WERI-Rb-1 (cell line): ENCODE measurements around the gene CGB3.

Experiments used
- DNase-seq: peaks from one replicate; pipeline ENCODE4 v3.0.0-alpha.2; 2020
- H3K27ac ChIP-seq: fragments of 250-450 bp; sonication (Bioruptor Pico); 2 replicates; pipeline ENCODE4 v1.5.1; 2020; ENCODE audit warnings: mild to moderate bottlenecking, moderate library complexity
- H3K27me3 ChIP-seq: fragments of 250-450 bp; sonication (Bioruptor Pico); 2 replicates; pipeline ENCODE4 v1.5.1; 2021; ENCODE audit warnings: mild to moderate bottlenecking, low read depth, moderate library complexity; ENCODE audit not compliant: insufficient read depth, severe bottlenecking
- H3K36me3 ChIP-seq: fragments of 250-450 bp; sonication (Bioruptor Pico); 2 replicates; pipeline ENCODE4 v1.5.1; 2020; ENCODE audit warnings: mild to moderate bottlenecking, moderate library complexity
- H3K4me3 ChIP-seq: 2 replicates; pipeline ENCODE4 v1.5.1; 2011; ENCODE audit warnings: low read depth, mild to moderate bottlenecking, control low read depth, low read length
- H3K9me3 ChIP-seq: fragments of 250-450 bp; sonication (Bioruptor Pico); 2 replicates; pipeline ENCODE4 v1.5.1; 2021; ENCODE audit warnings: mild to moderate bottlenecking, moderate library complexity; ENCODE audit not compliant: severe bottlenecking
- CTCF ChIP-seq: IDR thresholded peaks from 2 replicates; pipeline ENCODE4 v1.5.1; 2011; ENCODE audit warnings: low read depth, mild to moderate bottlenecking, control low read depth, inconsistent platforms, low read length

Gene CGB3

GRCh38 chr19:48988860-48989259 is 35.3 kb downstream of the CGB3 start:
- TF ChIP-seq CTCF = no peak
- Histone ChIP-seq H3K9me3 (no peaks in the 10 kb centered on the region), H3K27ac (no peak overlapping the region; the same call in 1 of the 2 replicates), H3K36me3 (peaks cover 37% of the 10 kb centered on the region), H3K27me3 (no peaks in the 10 kb centered on the region), H3K4me3 (no peak overlapping the region)
- DNase-seq = no peak

- H3K27ac ChIP-seq = peak overlapping the region; percentile 81
- no peak for DNase-seq
- no peaks in the 10 kb centered on the region for H3K9me3 ChIP-seq
- no peak for TF ChIP-seq CTCF
- no peak overlapping the region for H3K4me3 ChIP-seq
- no peaks in the 10 kb centered on the region for H3K27me3 ChIP-seq
- H3K36me3 ChIP-seq = peaks cover 39% of the 10 kb centered on the region
Observed at GRCh38 chr19:48988286-48988685, 35.8 kb downstream of the CGB3 start.

GRCh38 chr19:48987323-48987722 is 36.8 kb downstream of the CGB3 start:
- no peaks in the 10 kb centered on the region for H3K9me3 ChIP-seq
- DNase-seq = no peak
- H3K27me3 ChIP-seq = no peaks in the 10 kb centered on the region
- H3K4me3 ChIP-seq = peak overlapping the region; percentile 17
- no peak for TF ChIP-seq CTCF
- peak overlapping the region; percentile 81 for H3K27ac ChIP-seq
- H3K36me3 ChIP-seq = peaks cover 48% of the 10 kb centered on the region

GRCh38 chr19:48986211-48986610 is 37.9 kb downstream of the CGB3 start:
- H3K27me3 ChIP-seq = no peaks in the 10 kb centered on the region
- no peak for DNase-seq
- no peak for TF ChIP-seq CTCF
- peak overlapping the region; percentile 23 for H3K4me3 ChIP-seq
- peaks cover 55% of the 10 kb centered on the region for H3K36me3 ChIP-seq
- H3K9me3 ChIP-seq = no peaks in the 10 kb centered on the region
- H3K27ac ChIP-seq = peak overlapping the region; percentile 81

- Histone ChIP-seq H3K27ac (peak overlapping the region; percentile 81), H3K36me3 (peaks cover 56% of the 10 kb centered on the region), H3K27me3 (no peaks in the 10 kb centered on the region), H3K9me3 (no peaks in the 10 kb centered on the region), H3K4me3 (no peak overlapping the region)
- no peak for DNase-seq
- TF ChIP-seq CTCF = no peak
Observed at GRCh38 chr19:48985711-48986110, 38.4 kb downstream of the CGB3 start.

GRCh38 chr19:48982280-48982679 is 41.9 kb downstream of the CGB3 start:
- H3K27me3 ChIP-seq = no peaks in the 10 kb centered on the region
- peaks cover 41% of the 10 kb centered on the region for H3K36me3 ChIP-seq
- H3K27ac ChIP-seq = no peak overlapping the region
- no peaks in the 10 kb centered on the region for H3K9me3 ChIP-seq
- no peak overlapping the region for H3K4me3 ChIP-seq
- TF ChIP-seq CTCF = no peak
- peak; percentile 40 for DNase-seq
